Measurements from ENCODE around the gene MYBPH.

- TF ChIP-seq CTCF (IDR thresholded peaks at IDR 0.05; ENCODE audit: insufficient read depth, low read depth, low read length) (no peak), EZH2 (IDR thresholded peaks at IDR 0.05; ENCODE audit: insufficient read depth, low read length) (no peak)
Observed at GRCh38 chr1:203159844-203160243, 15.8 kb downstream of the MYBPH start.

Measured in astrocyte (in vitro differentiated cells and primary cell).